Transverse colon (tissue), 4 donors: ENCODE measurements around the gene AHCY. TPM values are rescaled to one million over a fixed set of nuclear protein-coding genes. Genes with fewer than 3 reads are reported as not detected.
"Not testable (repeated sequence)": the region's sequence is repeated elsewhere in the genome, so short reads cannot be mapped to it uniquely, and the experiment has no call there.

Experiments
- DNase-seq: peaks from one replicate; pipeline ENCODE4 v3.0.0-alpha.2; 2019
- H3K27ac ChIP-seq, 4 donors: fragments of 200-600 bp; sonication (generic); 2 replicates each; pipeline ENCODE4 v1.5.1; 2016 to 2018; ENCODE audit warnings: inconsistent platforms in 4 of 4
- H3K27me3 ChIP-seq: fragments of 200-600 bp; sonication (generic); 2 replicates; pipeline ENCODE4 v1.5.1; 2017; ENCODE audit warnings: inconsistent platforms
- H3K36me3 ChIP-seq, 4 donors: fragments of 200-600 bp; sonication (generic); 2 replicates each; pipeline ENCODE4 v1.5.1; 2017 to 2019; ENCODE audit warnings: inconsistent platforms in 4 of 4
- H3K4me1 ChIP-seq, 4 donors: fragments of 200-600 bp; sonication (generic); 2 replicates each; pipeline ENCODE4 v1.5.1; 2017 to 2020; ENCODE audit warnings: inconsistent platforms in 4 of 4
- H3K4me3 ChIP-seq, 4 donors: fragments of 200-600 bp; sonication (generic); 1 replicate in 1 of 4; 2 replicates in 3 of 4; pipeline versions ENCODE4 v1.5.1 to v1.6.1; 2017 to 2019; ENCODE audit warnings: inconsistent platforms in 4 of 4
- H3K9me3 ChIP-seq, 2 donors: fragments of 200-600 bp; sonication (generic); 2 replicates each; pipeline ENCODE4 v1.5.1; 2017 to 2019; ENCODE audit warnings: inconsistent platforms in 2 of 2
- CTCF ChIP-seq, 5 experiments: fragments of 200-600 bp in 3 of 5; fragments of 450-650 bp in 2 of 5; sonication (generic) in 3 of 5; IDR thresholded peaks; 1 replicate in 2 of 5; 2 replicates in 3 of 5; pipeline ENCODE4 v1.5.1; 2016 to 2017; ENCODE audit warnings: antibody characterized with exemption in 5 of 5, inconsistent platforms in 3 of 5, mild to moderate bottlenecking in 2 of 5, moderate library complexity in 1 of 5
- EP300 ChIP-seq: sonication (generic); formaldehyde crosslinking; IDR thresholded peaks from one replicate; pipeline ENCODE4 v1.6.1; 2017; ENCODE audit warnings: antibody characterized with exemption, low read depth
- POLR2A ChIP-seq: fragments of 450-650 bp; IDR thresholded peaks from one replicate; pipeline ENCODE4 v1.6.1; 2016; ENCODE audit warnings: antibody characterized with exemption, mild to moderate bottlenecking, moderate library complexity
- POLR2AphosphoS5 ChIP-seq, 3 donors: sonication (generic); formaldehyde crosslinking; IDR thresholded peaks; one replicate each; pipeline ENCODE4 v1.6.1; 2016; ENCODE audit warnings: antibody characterized with exemption in 3 of 3
- WGBS, 2 donors: methylation state at CpG; one replicate each; pipeline ENCODE4 v1.1.5; 2018; ENCODE audit warnings: low coverage in 1 of 2; 5-methylcytosine and 5-hydroxymethylcytosine counted together
- in situ Hi-C, 4 donors: fragments of 200-750 bp; cut with MboI; loops; one replicate each; pipeline versions ENCODE4 v1.15.0 to v1.15.1; 2017; ENCODE audit warnings: low sequenced_read_pairs in 3 of 4, low pct_ligation_motif_present in 1 of 4, low pct_unique_long_range_greater_than_20kb in 1 of 4
- intact Hi-C: fragments of 100-400 bp; cut with DNase I; formaldehyde crosslinking; loops from one replicate; pipeline ENCODE4 v1.15.1; 2023; ENCODE audit warnings: low total_unique reads
- total RNA-seq, 4 donors: library from RNA; depleted of rRNA; stranded (reverse); fragments of >200 nt; gene quantifications; one replicate each; pipeline ENCODE4 v1.1.0, GENCODE V29; 2016

Gene AHCY
- total RNA-seq, 4 donors from 2014 or later, result 23.9 to 71.6 (median 63.8) TPM

GRCh38 chr20:34300256-34300806, 2.8 kb downstream of the AHCY start:
- Histone ChIP-seq H3K4me1 (peaks cover 13 to 25% (median 15%) of the 10 kb centered on the region in 4 donors), H3K36me3 (no peaks in the 10 kb centered on the region), H3K27me3 (no peaks in the 10 kb centered on the region), H3K9me3 (no peaks in the 10 kb centered on the region), H3K27ac (no peak overlapping the region), H3K4me3 (no peak overlapping the region)
- TF ChIP-seq EP300 (no peak), CTCF (IDR thresholded peaks at IDR 0.05) (no peak), POLR2AphosphoS5 (IDR thresholded peaks at IDR 0.05) (no peak), POLR2A (no peak)
- in situ Hi-C loops (loop anchor here (25.0 kb wide), 4 partner anchors 187 to 462 kb away; partner anchors contain the start of genes DYNLRB1 (in 2 of the 4) and TP53INP2 (in 1 of the 4)), intact Hi-C loops (no loop called here)
- no peak for DNase-seq
- 52 to 72% methylated on average over 2 to 3 of the region's 3 CpGs for WGBS, 2 donors

- no peak for DNase-seq
- Histone ChIP-seq H3K36me3 (no peaks in the 10 kb centered on the region), H3K9me3 (no peaks in the 10 kb centered on the region), H3K27me3 (no peaks in the 10 kb centered on the region), H3K4me3 (no peak overlapping the region), H3K27ac (no peak overlapping the region), H3K4me1 (peaks cover 13 to 25% (median 15%) of the 10 kb centered on the region in 4 donors)
- in situ Hi-C loops, result loop anchor here (25.0 kb wide), 4 partner anchors 188 to 463 kb away; partner anchors contain the start of genes DYNLRB1 (in 2 of the 4) and TP53INP2 (in 1 of the 4)
- no peak for TF ChIP-seq POLR2AphosphoS5 (IDR thresholded peaks at IDR 0.05)
- TF ChIP-seq EP300, result no peak
- TF ChIP-seq POLR2A, result no peak
- no peak for TF ChIP-seq CTCF (IDR thresholded peaks at IDR 0.05)
- intact Hi-C loops, result no loop called here
- 73 to 82% methylated on average over 8 to 11 of the region's 11 CpGs for WGBS, 2 donors
These were observed 3.4 kb downstream of the AHCY start for GRCh38 chr20:34299556-34300255.

- H3K4me3 ChIP-seq, H3K9me3 ChIP-seq, intact Hi-C loops, H3K36me3 ChIP-seq, DNase-seq, H3K27me3 ChIP-seq, H3K27ac ChIP-seq, in situ Hi-C loops: not testable (repeated sequence)
- TF ChIP-seq CTCF (IDR thresholded peaks at IDR 0.05), result peak; percentile 27 to 37 (median 29)
- 93% methylated on average over 1 of the region's 15 CpGs; no CpG with 5 or more reads in 1 of the 2 donors for WGBS, 2 donors
- peaks cover 13 to 22% (median 15%) of the 10 kb centered on the region in 4 donors for H3K4me1 ChIP-seq
These were observed 4.8 kb downstream of the AHCY start for GRCh38 chr20:34298294-34298784.

GRCh38 chr20:34296468-34296867, 6.7 kb downstream of the AHCY start:
- in situ Hi-C loops (no loop called here), intact Hi-C loops (no loop called here)
- H3K27me3 ChIP-seq, result no peaks in the 10 kb centered on the region
- TF ChIP-seq POLR2A, result no peak
- no peak for TF ChIP-seq POLR2AphosphoS5 (IDR thresholded peaks at IDR 0.05)
- TF ChIP-seq EP300, result no peak
- TF ChIP-seq CTCF (IDR thresholded peaks at IDR 0.05), result no peak
- H3K4me1 ChIP-seq, result peaks cover 5 to 12% (median 6%) of the 10 kb centered on the region in 4 donors
- H3K27ac ChIP-seq, result no peak overlapping the region
- 76 to 88% methylated on average over 2 to 3 of the region's 3 CpGs for WGBS, 2 donors
- H3K9me3 ChIP-seq, result no peaks in the 10 kb centered on the region
- no peaks in the 10 kb centered on the region for H3K36me3 ChIP-seq
- DNase-seq, result no peak
- H3K4me3 ChIP-seq, result no peak overlapping the region
